ENCODE data around the gene CNTNAP4.

GRCh38 chr16:76276745-76277438 is at the start of gene CNTNAP4:
- no peak for TF ChIP-seq POLR2A (IDR thresholded peaks at IDR 0.05; ENCODE audit: low read depth, low read length)
- TF ChIP-seq POLR2AphosphoS5 (IDR thresholded peaks at IDR 0.05; ENCODE audit: low read depth, low read length): no peak
